GM19467 (cell line): Measurements from ENCODE around the gene ATP8B2.
A peak's percentile ranks its signal among the peaks of the same experiment; 100 is the strongest.
"Not testable (repeated sequence)": the region's sequence is repeated elsewhere in the genome, so short reads cannot be mapped to it uniquely, and the experiment has no call there.

Experiments used
- ATAC-seq: cut with Tn5 transposase; IDR thresholded peaks from one replicate; pipeline ENCODE4 v1.9.1; 2021; ENCODE audit warnings: mild to moderate bottlenecking, moderate library complexity; ENCODE audit not compliant: unreplicated experiment

Gene ATP8B2

DNA sequence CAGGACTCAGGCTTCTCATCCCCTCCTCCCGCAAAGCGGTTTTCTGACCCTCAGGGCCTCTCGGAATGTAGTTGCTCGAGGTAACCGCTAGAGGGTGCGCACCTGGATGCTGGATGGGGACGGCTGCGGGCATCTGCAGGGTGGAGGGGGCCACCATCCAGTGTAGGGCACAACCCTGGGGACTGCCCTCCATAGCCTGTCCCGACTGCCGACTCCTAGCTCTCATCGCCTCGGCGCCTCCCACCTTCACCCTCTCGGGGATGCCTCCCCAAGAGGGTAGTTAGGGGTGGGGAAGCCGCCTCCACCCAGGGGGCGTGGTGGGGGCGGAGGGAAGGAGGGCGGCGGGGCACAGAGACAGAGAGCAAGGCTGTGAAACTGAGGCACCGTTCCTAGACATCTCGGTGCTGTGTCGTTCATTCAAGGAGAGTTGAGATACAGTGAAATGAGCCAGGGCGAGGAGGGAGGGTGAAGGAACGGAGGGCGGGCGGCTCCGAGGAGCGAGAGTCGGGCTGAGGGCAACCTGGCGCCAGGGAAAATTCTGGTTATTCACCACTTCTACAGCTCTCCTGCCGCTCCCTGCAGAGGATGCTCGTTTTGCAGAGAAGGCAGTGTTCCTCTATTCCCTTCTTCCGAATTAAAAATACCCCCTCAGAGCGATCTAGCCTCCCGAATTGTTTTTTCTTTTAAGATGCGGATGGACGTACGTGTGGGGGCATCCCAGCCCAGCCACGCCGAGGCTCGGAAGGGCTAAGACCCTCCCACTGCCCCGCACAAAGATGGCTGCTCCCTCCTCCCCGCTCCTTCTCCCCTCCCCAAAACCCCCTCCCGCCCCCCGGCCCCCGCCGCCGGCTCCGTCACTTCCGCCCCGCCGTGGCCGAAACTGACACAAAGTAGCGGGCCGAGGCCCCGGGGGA, at the start of gene ATP8B2:
Gene ATP8B2 (plus strand): TSS at position 857 of the 914 bp plus-strand sequence. CDS start 2,617 bp downstream, outside the sequence.
- peak; percentile 35 for ATAC-seq

- ATAC-seq = no peak
These were observed 48.5 kb upstream of the ATP8B2 start for GRCh38 chr1:154276797-154277196.

GRCh38 chr1:154287591-154287990, 37.7 kb upstream of the ATP8B2 start:
- not testable (repeated sequence) for ATAC-seq

GRCh38 chr1:154288661-154289060, 36.7 kb upstream of the ATP8B2 start:
- ATAC-seq = no peak

DNA sequence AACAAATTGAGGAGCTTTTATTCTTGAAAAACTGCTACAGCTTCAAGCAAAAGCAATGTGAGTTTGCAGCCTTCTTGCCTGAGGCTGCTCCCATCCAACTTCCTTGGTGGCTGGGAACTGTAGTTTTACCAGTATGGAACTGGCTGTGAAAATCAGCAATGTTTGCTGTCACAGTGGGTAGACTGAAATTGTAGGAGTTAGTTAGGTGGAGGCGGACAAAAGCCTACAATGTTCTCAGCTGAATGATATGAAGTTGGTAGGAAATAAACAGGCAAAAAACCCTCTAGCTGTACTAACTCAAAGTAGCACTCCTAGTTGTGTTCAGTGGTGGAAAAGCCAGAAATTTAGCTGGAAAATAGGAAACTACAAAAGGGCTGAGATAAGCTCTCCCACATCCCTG, 34.4 kb upstream of the ATP8B2 start:
- no peak for ATAC-seq

GRCh38 chr1:154295408-154296235, 29.7 kb upstream of the ATP8B2 start:
- no peak for ATAC-seq

DNA sequence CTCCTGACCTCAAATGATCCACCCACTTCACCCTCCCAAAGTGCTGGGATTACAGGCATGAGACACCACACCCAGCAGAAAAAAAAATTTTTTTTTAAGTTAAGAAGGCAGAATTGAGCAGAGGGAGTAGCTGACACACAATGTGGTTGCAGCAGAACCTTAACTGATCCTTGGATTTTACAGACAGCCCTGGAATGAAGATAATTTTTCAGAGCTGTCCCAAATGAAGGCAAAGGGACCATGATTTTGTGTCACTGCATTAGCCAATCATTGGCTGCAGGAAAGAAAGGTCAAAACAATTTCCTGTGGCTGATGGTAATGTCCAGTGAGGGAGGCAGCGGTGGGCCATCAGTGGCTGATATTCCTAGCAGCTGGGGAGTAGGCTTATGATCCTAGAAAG, 23.7 kb upstream of the ATP8B2 start:
- ATAC-seq = no peak

DNA sequence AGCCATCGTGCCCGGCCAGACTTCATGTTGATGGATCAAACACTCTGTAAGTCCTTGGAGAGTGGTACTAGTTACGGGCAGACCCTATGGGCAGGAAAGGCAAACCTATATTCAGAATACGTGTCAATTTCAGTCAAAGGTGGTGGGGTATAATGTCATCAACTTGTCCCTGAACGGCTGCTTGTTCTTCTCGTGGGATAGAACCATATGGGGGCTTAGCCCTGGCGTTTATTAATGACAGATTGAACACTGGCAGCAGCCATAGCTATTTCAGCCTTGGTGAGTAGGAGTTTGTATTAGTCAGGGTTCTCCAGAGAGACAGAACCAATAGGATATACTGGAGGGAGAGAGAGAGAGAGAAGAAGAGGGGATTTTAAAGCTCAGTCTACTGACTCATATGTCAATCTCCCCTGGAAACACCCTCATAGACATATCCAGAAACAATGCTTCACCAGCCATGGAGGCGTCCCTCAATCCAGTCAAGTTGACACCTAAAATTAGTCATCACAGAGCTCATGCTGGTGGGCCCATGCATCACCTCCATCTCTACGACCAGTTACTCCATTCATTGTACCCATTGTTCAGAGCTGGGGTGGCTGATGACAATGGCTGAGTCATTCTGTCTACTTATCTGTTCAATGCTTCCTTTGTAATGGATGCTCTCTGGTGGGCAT, 20.5 kb upstream of the ATP8B2 start:
- ATAC-seq = no peak

DNA sequence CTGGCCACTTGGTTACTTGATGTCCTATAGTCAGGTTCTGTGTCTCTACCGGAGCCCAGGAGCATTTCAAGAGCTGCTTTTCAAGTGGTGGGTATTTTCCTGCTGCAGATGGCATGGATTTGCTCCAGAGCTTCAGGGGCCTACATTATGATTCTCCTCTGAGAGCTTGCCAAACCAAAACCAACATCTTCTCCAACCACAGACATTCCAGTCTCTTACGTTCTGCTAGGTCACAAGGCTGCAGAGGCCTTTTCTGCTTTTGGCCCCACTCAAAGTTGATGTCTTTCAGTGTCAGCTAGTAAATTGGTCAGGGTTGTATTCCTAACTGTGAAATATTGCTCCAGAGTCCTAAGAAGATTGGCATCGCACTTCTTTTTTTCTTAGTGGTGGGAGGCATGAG, 19.2 kb upstream of the ATP8B2 start:
- ATAC-seq = no peak

- not testable (repeated sequence) for ATAC-seq
These were observed 17.6 kb upstream of the ATP8B2 start for GRCh38 chr1:154307670-154308270.

GRCh38 chr1:154309136-154309535, 16.2 kb upstream of the ATP8B2 start:
- not testable (repeated sequence) for ATAC-seq

DNA sequence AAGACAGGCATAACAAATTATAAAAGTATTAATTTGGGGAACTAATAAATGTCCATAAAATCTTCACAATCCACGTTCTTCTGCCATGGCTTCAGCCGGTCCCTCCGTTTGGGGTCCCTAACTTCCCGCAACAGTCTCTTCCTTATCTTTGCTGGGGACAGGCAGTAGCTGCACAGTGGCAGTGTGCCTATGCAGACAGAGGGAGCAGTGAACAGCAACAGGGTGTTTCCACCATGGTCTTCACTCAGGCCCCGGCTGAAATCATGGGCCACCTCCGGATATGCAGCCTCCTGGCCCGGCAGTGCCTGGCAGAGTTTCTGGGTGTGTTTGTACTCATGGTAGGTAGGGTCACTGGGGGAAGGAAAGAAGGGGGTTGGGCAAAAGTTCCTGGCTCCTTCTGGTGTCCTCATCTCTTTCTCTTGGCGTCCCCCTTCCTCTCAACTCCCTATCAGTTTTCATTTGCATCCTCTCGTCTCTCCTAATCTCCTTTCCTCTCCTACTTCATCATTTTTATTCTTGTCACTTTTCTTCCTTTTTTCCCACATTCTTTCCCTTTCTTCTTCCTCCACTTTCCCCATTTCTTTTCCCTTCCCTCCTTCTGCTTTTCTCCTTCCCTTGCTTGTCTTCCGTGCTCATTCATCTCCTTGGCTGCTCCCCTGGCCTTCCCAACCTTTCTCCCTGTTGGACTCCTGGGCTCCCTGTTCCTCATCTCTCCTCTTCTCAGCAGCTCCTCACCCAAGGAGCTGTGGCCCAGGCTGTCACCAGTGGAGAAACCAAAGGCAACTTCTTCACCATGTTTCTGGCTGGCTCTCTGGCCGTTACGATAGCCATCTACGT, 12.9 kb upstream of the ATP8B2 start:
- ATAC-seq = not testable (repeated sequence)

DNA sequence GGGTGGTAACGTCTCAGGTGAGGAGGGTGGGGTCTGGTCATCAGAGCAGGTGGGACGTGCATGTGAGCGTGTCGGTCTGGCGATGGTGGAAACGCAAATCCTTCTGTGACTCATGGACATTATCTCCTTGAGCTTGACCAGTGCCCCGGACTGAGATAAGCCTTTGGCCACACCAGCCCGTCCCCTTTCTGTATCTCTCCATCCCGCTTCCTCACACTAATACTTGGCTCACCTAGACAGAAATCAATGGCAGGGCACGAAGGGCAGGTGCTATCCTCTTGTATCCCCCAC, 12.3 kb upstream of the ATP8B2 start:
- no peak for ATAC-seq

- not testable (repeated sequence) for ATAC-seq
These were observed 11.1 kb upstream of the ATP8B2 start for GRCh38 chr1:154314226-154314625.

DNA sequence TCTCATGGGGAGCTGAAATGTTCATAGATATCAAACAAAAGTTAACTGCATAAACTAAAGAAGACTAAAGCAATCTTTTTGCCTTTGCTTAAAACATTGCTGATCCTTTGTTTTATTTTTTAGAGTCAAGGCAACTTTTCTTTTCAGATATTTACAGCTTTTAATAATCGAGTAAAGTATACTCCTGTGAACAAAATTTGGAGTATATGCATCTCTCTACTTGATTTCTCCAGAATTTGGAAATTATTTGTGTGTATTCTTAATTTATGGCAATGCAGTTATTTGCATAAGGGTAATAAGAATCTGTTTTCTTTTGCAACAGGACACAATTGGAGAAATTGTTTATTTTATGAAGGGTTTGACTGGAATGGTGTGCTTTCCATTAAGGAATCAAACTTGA, 8.6 kb upstream of the ATP8B2 start:
- no peak for ATAC-seq

DNA sequence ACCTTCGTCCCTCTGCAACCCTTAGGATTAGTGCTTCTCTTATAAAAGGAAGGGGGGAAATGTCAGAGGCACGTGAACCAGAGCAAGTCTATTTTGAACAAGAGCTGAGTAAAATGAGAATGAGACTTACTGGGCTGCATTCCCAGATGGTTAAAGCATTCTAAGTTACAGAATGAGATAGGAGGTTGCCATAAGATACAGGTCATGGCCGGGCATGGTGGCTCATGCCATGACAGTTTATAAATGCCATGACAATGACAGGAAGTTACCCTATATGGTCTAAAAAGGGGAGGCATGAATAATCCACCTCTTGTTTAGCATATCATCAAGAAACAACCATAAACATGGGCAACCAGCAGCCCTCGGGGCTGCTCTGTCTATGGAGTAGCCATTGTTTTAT, 6.9 kb upstream of the ATP8B2 start:
- no peak for ATAC-seq

GRCh38 chr1:154320882-154321608, 4.3 kb upstream of the ATP8B2 start, which contains the start of gene AQP10:
TSS of gene AQP10 (plus strand) at chr1:154321093. CDS start at chr1:154321156, 63 bp downstream.
- no peak for ATAC-seq

DNA sequence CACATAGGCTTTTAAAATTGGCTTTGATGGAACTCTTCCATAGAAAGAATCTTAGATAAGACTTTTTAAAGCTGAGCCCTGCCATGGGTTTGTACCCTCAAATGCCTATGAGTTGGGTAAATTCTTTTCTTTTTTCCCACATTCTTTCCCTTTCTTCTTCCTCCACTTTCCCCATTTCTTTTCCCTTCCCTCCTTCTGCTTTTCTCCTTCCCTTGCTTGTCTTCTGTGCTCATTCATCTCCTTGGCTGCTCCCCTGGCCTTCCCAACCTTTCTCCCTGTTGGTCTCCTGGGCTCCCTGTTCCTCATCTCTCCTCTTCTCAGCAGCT, 3.8 kb upstream of the ATP8B2 start:
- ATAC-seq = not testable (repeated sequence)

- no peak for ATAC-seq
These were observed 1.8 kb upstream of the ATP8B2 start for GRCh38 chr1:154323493-154323892.
